ENCODE results near the gene PRRG2.

The PRRG2 gene

GRCh38 chr19:49581007-49581508 lies at the start of gene PRRG2:
PRRG2 (plus strand) TSS chr19:49581316; CDS start chr19:49583220, 1,904 bp downstream.
- no peak for DNase-seq

DNA sequence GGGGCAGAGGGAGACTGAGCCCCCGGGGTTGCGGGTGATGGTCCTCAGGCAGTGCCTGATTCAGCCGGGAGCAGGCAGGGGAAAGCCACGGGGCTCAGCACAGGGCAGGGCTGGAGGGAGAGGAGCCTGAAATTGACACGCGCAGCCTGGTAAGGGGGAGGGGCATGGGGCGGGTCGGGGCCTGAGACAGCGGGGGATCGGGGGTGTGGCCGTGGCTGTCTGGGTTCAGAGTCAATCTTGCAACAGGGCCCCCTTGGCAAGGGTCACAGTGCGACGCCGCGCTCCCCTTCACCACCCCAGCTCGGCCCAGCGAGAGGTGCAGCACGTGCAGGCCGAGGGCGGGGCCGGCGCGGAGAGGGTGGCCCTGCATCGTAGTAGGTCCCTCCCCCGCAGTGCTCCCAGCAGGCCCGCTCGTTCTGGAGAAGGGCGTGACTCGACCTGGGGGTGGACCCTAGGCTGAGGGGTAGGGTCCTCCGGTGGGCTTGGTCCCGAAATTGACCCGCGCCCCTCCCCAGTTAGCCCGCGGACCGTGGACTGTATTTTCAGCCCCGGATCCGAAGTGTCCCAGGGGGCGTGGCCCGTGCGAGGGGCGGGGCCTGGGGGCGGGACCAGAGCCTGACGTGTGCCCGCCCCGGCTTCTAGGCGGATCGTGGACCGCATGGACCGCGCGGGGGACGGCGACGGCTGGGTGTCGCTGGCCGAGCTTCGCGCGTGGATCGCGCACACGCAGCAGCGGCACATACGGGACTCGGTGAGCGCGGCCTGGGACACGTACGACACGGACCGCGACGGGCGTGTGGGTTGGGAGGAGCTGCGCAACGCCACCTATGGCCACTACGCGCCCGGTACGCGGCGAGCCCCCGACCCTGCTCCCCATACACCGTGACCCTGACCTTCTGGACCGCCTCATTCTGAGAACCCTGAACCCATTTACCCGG lies 47.3 kb upstream of the PRRG2 start:
- peak; percentile 83 to 85 for DNase-seq

DNA sequence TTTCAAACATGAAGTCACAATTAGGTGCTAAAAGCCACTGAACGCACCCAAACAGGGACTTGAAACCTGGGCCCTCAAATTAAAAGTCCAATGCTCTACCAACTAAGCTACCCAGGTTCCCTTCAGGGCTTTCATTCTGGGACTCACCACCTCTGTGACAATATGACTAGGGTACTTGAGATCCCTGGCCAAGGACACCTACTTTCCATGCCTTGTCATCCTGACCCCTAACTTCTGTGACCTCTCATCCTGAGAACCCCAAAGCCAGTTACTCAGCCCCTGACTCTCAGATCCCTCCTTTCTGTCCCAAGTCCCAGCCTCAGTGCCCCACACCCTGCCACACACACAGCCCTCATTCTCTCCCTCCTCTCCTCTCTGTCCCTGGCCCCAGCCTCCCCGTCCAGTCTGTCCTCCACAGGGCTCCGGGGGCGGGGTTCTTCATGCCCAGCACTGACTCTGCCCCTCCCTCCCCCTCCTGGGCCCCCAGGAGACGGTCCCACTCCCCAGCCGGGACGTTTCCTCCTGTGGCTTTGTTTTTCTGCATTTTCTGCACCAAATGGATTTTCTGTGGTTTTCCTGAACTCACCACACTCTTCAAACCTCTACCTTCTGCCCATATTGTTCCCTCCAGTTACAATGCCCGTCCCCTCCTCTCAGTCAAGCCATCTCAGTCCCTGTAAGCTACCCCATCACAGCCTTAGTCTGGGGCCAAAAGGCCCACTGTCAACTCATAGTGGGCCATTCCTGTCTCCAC lies 46.3 kb upstream of the PRRG2 start:
- DNase-seq = peak in 1 of 2 donors; percentile 10

- no peak for DNase-seq
These were observed 44.1 kb upstream of the PRRG2 start for GRCh38 chr19:49536921-49537462.

DNA sequence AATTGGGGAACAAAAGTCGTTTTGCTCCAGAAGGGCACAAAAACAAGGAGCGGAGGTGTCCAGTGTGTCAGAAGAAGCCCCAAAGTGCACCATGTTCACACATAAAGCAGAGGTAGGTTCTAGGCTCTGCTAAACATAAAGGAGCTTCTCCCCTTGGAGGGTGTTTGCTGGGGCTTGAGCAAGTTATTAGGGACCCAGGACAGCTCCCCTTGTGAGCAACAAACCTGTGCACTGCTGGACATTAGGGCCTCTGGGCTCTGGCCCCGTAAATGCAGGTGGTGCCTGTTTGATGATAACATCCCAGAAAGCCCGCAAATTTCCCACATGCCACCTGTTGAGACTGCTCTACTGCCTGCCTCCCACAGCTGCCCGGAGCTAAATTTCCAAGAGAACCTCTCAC lies 42.5 kb upstream of the PRRG2 start:
- DNase-seq = no peak

DNA sequence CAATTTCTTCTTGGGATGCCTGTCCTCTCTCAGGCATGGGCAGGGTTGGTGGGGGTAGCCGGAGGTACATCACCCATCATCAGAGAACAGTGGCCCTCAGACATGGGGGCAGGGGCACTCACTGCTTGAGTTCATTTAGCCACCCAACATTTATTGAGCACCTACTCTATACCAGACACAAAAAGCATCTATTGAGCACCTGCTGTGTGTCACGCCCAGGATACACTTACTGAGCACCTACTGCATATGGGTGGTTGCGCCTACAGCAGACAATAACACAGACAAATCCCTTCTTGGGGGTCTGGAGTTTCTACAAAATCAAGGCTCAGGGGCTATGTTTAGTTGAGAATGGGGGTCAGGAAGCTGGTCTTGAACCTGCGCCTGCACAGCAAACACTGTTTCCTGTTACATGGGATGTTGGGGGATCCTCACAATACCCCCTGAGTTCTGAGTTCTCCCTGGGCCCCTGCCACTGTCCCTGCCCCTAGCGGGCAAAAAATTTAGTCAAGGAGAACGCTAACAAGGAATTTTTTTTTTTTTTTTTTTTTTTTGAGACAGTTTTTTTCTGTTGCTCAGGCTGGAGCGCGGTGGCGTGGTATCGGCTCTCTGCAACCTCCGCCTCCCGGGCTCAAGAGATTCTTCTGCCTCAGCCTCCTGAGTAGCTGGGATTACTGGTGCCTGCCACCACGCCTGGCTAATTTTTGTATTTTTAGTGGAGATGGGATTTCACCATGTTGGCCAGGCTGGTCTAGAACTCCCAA lies 41.7 kb upstream of the PRRG2 start:
- DNase-seq = no peak

DNA sequence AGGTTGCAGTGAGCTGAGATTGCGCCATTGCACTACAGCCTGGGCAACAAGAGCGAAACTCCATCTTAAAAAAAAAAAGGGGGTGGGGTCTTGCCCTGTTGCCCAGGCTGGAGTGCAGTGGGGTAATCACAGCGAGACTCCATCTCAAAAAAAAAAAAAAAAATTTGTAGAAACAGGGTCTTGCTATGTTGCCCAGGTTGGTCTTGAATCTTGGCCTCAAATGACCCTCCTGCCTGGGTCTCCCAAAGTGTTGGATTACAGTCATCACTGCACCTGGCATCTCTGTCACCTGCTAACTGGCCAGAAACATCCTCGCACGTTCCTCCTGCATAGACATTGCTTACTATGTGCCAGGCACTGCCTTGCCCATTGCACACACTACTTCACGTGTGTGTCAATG lies 39.2 kb upstream of the PRRG2 start:
- DNase-seq = no peak

DNA sequence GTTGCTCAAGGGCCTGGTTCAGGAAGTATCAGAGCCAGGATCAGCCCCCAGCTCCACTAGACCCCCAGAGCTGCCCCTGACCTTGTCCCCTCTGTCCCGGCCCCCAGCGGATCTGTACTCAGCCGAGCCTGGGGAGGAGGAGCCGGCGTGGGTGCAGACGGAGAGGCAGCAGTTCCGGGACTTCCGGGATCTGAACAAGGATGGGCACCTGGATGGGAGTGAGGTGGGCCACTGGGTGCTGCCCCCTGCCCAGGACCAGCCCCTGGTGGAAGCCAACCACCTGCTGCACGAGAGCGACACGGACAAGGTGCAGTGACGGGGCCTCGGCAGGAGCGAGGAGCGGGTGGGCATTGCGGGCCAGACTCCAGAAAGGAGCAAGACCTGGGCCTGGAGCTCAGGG lies 38.7 kb upstream of the PRRG2 start:
- DNase-seq = no peak

DNA sequence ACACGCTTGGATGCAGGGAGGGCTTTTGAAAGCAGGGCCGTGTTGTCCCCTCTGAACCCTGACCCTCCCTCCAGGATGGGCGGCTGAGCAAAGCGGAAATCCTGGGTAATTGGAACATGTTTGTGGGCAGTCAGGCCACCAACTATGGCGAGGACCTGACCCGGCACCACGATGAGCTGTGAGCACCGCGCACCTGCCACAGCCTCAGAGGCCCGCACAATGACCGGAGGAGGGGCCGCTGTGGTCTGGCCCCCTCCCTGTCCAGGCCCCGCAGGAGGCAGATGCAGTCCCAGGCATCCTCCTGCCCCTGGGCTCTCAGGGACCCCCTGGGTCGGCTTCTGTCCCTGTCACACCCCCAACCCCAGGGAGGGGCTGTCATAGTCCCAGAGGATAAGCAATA lies 38.1 kb upstream of the PRRG2 start:
- DNase-seq = no peak

- DNase-seq = no peak
These were observed 37.0 kb upstream of the PRRG2 start for GRCh38 chr19:49544154-49544553.

DNA sequence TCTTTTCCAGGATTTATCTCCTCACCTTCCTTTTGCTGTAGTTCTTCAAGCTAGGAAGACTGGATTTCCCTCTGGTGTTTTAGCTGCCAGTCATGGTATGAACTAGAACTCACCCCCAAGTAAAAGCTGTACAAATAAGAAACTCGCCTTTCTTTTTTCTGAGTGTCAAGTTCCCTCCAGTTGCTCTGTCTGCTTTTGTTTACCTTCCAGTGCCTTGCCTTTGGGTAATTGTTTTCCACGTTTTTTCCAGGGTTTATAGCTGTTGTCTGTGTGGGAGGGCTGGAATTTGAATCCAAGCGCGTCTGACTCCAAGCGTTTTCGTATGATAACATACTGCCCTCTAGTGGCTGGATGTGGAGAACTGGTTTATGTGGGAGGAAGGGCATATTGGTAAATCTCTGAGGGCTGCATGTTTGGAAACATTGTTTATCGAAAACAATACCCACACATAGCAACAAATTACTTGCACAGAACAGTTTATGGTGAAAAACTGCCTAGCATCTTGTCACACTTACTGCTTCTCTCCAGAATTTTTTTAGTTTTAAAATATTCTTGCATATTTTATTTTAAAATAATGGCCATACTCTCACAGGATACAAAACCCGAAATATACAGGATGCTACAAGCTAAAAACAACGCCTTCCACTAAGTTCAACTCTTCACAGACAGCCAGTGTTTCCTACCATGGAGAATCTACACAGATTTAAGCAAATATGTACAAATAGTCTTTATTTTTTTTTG lies 34.1 kb upstream of the PRRG2 start:
- peak; percentile 71 to 85 for DNase-seq

- no peak for DNase-seq
These were observed 32.1 kb upstream of the PRRG2 start for GRCh38 chr19:49549045-49549444.

DNA sequence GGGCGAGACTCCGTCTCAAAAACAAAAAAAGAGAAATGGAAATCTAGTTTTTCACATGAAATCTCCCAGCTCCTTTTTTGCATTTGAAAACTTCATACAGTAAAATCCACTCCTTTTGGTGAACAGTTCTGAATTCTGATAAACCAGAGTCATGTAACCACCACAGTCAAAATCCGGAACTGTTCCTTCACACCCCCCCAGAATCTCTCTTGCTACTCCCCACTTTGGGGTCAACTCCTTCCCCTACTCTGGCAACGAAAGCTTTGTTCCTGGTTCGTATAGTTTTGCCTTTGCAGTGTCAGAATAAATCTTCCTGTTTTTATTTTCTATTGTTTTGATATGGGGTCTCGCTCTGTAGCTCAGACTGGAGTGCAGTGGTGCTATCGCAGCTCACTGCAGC lies 29.6 kb upstream of the PRRG2 start:
- DNase-seq = no peak

DNA sequence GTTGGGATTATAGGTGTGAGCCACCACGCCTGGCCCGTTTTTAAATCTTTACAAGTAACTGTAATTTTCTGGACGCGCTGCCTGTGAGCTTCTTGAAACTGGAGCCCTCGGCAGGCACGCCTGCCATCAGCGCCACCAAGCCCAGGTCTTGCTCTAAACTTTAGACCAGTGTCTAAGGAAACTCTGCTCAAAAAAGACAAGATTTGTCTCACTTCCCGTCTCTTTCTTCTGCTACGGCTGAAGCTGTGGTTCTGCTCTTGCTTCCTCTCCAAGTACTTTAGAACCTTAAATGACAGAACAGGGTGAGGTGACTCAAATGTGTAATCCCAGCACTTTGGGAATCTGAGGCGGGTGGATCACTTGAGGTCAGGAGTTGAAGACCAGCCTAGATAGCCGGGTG lies 28.4 kb upstream of the PRRG2 start:
- DNase-seq = peak in 1 of 2 donors; percentile 63

- DNase-seq = no peak
These were observed 27.5 kb upstream of the PRRG2 start for GRCh38 chr19:49553451-49554271.

DNA sequence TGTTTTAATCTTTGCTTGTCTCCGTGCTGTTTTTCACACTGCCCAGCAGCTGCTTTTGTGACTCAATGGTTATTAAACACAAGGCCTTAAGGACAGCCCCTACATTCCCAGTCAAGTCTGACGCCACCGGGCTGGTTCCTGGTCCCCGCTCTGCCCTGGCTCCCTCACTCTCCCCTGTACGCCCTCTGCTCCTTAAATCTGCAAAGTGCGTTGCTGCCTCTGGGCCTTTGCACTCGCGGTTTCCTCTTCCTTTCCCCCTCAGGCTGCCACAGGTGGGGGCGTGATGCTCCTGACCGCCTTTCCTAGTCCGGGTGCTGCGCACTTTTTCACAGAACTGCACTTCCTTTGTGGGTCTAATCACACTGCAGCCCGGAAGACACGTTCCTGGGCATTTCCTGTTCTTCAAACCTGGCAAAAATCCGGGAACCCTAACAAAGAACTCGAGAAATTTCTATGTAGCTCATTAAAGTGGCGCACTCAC lies 26.4 kb upstream of the PRRG2 start:
- DNase-seq = peak; percentile 41 to 69

DNA sequence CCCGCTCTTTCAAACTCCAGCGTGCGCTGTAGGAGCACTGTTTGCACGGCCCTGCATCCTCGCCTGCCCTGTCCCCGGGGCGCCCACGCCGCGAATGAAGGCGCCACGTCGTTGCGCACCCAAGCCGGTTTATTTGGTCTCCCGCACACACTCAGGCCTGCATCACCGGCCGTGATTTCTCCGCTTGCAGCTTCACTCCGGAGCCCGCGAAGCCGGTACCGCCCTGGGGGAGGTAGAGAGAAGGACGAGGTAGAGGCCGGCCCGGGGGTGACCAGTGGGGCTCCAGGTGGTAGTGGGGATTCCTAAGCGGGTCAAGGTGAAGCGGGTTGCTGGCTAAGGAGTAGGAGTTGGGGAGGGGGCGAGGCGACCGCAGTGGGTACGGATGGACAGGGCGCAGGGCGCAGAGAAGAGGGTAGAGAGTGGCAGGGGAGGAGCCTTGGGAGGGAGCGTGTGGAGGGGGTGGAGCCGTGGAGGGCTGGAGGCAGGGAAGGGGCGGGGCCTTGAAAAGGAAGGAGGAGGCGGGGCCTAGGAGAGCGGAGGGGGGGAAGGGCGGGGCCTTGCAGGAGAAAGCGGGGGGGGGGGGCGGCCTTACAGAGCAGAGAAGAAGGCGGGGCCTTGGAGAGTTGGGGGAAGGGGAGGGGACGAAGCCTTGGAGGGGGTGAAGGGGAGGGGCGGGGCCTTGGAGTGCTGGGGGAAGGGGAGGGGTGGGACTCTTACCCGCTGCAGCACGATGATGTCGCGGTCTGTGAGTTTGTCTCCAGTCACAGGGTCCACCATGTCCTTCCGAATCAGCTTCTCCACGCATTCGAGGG lies 25.3 kb upstream of the PRRG2 start:
- DNase-seq = peak; percentile 85 to 88

- no peak for DNase-seq
These were observed 24.4 kb upstream of the PRRG2 start for GRCh38 chr19:49556412-49557398.

Measured in CD4-positive, alpha-beta T cell treated with Interleukin-4 for 1 hour (primary cell).